Effector CD8-positive, alpha-beta T cell (primary cell): ENCODE data around the gene PSMG3.
A peak's percentile ranks its signal among the peaks of the same experiment; 100 is the strongest.

Source experiments
- DNase-seq: peaks from one replicate; lab custom pipeline; 2025; lab: John Stamatoyannopoulos, UW

PSMG3 gene

GRCh38 chr7:1558181-1558811 lies 11.5 kb downstream of the PSMG3 start:
- no peak for DNase-seq

DNA sequence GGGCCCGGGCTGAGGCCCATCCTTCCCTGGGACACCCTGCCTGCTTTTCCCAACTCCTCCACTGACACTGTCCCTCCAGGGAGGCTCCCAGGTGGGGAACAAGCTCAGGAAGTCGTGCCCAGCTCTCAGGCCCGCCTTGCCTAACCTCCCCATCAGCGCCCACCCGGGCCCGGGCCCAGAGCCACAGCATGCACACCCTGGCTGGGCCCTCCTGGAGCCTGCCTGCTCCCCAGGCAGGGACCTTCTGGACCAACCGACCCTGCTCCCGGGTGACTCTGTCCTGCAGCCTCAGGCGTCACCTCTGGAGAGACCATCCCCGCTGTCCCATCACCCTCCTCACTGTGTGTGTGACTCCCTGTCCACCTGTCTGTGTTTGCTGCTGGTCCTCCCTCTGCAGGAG lies 12.1 kb downstream of the PSMG3 start:
- DNase-seq = no peak

- no peak for DNase-seq
Observed at GRCh38 chr7:1557006-1557405, 12.8 kb downstream of the PSMG3 start.

- peak; percentile 9 for DNase-seq
Observed at GRCh38 chr7:1555813-1556543, 13.9 kb downstream of the PSMG3 start, which contains the start of gene TMEM184A. Gene TMEM184A, minus strand, starts transcription at chr7:1556205. Its CDS starts 721 bp downstream, at chr7:1555484.

DNA sequence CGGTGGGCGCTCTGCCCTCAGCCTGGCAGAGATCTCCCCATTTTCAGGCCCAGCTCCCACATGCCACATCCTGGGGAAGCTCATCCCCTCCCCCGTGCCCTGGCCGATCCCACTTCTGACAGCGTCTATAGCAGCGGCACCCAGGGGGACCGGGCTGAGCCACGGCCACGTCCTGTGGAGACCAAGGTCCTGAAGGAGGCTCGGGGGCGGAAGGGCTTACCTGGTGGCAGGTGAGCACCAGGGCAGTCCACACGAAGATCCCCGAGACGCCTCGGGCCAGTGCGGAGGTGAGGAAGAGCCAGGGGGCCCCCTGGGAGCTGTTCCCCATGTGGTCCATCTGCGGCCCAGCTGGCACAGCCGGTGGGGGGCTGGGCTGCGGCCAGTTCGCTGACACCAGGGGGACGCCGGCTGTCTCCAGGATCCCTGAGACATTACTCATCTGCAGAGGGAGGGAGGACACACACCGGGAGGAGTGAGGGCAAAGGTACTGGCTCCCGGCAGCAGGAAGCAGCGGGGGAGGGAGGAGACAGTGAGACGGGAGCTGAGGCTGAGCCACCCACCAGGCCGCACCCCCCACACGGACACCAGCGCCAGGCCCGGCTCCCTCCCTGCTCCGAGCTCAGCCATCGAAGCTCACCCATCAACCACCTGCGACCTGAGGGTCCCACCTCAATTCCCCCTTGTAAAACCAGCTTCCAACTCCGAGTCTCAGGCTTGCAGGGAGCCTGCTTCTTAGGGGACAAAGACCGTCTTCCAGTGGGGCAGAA lies 14.6 kb downstream of the PSMG3 start:
- DNase-seq = no peak

DNA sequence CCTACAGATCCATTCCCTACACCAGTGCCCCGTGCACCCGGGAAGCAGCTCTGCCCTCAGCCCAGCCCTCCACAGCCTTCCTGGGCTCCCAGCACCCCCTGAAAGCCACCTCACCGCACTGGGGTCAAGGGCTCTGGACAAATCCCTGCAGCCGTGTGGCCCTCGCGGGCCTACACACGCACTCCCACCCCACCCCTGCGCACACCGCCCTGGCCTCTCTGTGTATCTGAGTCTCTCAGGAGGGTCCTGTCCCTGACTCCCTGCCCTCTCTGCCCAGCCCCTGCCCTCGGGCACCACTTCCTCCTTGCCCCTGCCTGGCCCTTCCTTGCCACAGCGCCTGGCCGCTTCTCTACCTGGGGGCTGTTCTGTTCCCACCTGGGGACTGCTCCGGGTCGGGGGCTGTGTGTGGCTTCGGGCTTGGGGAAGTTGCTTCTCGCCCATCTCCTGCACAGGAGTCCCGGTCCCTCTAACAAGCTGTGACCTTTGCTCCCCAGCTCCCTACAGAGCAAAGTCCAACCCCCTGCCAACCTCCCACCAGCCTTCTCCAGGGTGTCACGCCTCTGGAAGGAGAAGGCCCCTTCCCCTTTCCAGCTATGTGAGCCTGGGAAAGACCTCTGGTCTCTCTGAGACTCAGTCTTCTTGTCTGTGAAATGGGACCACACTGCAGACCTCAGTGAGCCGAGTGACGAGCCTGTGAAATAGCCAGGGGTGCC lies 15.3 kb downstream of the PSMG3 start:
- DNase-seq = no peak

GRCh38 chr7:1553512-1554210 lies 16.2 kb downstream of the PSMG3 start:
- no peak for DNase-seq

DNA sequence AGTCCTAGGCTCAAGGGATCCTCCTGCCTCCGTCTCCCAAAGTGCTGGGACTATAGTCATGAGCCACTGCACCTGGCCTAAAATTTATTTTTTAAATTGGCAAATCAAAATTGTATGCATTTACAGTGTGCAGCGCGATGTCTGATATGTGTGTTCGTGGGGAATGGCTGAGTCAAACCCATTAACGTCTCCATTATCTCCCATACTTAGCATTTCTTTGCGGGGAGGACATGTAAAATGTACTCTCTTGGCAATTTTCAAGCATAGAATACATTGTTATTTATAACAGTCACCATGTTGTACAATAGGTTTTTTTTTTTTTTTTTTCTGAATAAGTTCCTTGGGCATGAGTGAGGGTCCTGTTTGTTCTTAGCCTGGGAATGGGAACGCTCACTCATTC lies 17.6 kb downstream of the PSMG3 start:
- no peak for DNase-seq

GRCh38 chr7:1550846-1551155 lies 19.0 kb downstream of the PSMG3 start:
- DNase-seq = no peak

GRCh38 chr7:1550005-1550845 lies 19.6 kb downstream of the PSMG3 start:
- no peak for DNase-seq

- no peak for DNase-seq
Observed at GRCh38 chr7:1549357-1550004, 20.4 kb downstream of the PSMG3 start.

DNA sequence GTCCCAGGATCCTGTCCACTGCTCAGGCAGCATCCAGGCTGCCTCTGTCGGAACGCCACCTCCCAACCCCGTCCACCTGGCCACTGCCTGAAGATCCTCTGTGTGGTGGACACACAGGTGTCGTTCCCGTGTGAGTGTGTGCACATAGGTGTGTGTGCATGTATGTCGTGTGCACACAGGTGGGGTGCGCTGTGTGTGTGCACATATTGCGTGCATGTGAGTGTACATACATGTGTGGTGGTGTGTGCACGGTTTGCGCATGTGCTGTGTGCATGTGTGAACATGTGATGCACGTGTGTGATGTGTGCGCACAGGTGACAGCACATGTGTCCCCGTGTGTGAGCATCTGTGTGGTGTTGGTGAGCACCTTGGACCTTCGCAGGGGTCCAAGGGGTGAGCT lies 20.9 kb downstream of the PSMG3 start:
- no peak for DNase-seq

- no peak for DNase-seq
Observed at GRCh38 chr7:1548438-1548831, 21.4 kb downstream of the PSMG3 start.

- DNase-seq = no peak
Observed at GRCh38 chr7:1547777-1548437, 21.9 kb downstream of the PSMG3 start.

- DNase-seq = no peak
Observed at GRCh38 chr7:1546909-1547776, 22.7 kb downstream of the PSMG3 start.

DNA sequence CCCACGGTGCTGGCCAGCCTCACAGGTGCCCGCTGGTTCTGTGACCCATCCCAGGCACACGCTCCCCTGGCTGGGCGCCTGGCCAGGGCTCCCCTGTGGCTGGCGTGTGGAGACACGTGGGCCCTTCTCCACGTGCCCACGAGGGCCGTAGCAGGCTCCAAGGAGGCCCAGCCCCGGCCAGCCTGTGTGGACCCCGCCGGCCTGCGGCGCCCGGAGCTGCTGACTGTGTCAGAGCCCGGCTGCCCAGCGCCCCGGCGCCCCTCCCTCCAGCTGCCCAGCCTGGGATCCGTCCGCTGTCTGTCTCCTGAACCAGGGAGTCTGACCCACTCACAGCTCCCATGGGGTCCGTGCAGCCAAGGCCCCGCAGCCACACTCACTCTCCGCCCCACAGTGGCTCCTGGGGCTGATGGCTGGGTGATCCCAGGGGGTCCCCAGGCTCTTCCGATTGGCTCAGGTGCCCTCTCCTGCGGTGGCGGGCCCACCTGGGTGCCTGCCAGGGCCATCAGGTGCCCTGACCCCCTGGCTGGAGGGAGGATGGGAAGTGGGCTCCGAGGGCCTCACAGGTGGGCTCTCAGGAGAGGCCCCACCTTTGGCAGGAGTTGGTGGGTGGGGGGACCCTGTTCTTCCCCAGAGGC lies 23.4 kb downstream of the PSMG3 start:
- no peak for DNase-seq

DNA sequence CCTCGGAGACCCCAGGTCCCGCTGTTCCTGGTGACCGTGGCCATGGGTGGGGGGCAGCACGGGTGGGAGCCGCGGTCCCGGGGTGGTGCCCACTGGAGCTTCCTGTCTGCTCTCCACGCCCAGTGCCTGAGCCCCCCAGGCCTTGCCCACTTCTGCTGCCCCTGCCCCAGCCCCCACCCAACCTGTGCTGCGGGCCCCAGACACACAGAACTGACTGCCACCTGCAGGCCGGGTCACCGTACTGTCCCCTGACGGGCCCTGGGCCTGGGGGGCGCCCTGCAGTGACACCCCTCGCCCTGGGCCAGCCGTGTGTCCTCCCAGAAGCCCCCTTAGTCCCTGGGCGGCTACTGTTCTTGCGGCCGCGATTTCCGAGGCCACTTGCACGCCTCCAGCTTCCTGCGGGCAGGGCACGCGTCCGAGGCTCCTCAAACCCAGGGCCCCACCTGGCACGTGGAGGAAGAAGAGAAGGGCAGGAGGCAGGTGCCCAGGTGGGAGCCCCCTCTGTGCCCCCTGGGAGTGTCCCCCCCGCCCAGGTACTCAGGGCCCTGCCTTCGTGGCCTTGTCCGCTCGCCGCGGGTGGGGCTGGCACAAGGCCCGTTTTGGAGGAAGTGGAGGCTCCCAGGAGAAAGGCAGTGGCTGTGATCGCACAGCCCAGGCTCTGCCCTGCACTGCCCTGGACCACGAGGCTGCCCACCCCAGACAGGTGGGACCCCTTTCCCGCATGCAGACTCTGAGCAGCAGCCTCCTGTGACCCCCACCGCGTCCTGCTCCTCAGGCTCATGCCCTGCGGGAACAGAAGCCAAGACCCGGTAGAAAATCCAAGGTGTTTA lies 24.2 kb downstream of the PSMG3 start:
- DNase-seq = no peak
